ENCODE measurements around the gene PIGN. TPM values are rescaled to one million over a fixed set of nuclear protein-coding genes. Genes with fewer than 3 reads are reported as not detected.

PIGN gene
- total and polyA plus RNA-seq, 2 donors: 8.2 to 13.5 TPM

- H3K4me1 ChIP-seq (ENCODE audit: control insufficient read depth in 2 of 2, insufficient read depth in 2 of 2, low read length in 2 of 2): no peaks in the 10 kb centered on the region
- no peak overlapping the region for H3K27ac ChIP-seq (ENCODE audit: low read depth in 1 of 2, low read length in 1 of 2)
- H3K9me3 ChIP-seq (ENCODE audit: control insufficient read depth in 2 of 2, insufficient read depth in 1 of 2, low read length in 1 of 2): no peaks in the 10 kb centered on the region
- 100% methylated on average over 1 of the region's 1 CpG for WGBS
- H3K36me3 ChIP-seq (ENCODE audit: control insufficient read depth in 2 of 2, insufficient read depth in 2 of 2, low read length in 1 of 2): no peaks in the 10 kb centered on the region
- no peaks in the 10 kb centered on the region for H3K27me3 ChIP-seq (ENCODE audit: control insufficient read depth in 2 of 2, insufficient read depth in 1 of 2, low read length in 1 of 2)
- H3K4me3 ChIP-seq (ENCODE audit: low read length in 2 of 2): no peak overlapping the region
- DNase-seq (ENCODE audit: low read depth in 6 of 9, low spot score in 9 of 9): no peak
Measured at GRCh38 chr18:62109676-62110075, 77.2 kb downstream of the PIGN start.

DNA sequence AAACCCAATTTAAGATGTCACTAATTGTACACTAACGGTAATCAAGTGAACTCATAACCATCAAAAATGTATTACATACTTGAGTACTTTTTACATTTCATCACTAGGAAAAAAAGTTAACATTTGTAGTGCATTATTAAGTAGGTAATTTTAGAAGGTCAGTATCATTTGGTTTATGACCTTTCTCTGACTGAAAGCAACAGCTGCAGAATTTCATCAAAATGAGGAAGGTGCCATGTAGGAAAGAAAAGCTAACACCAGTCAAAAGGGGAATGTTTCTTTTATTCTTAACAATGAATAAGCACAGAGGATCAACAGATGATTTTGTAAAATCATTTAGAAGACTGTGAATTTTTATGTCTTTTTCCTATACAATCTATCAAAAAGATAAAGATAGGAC lies 79.0 kb downstream of the PIGN start:
- WGBS: 99% methylated on average over 1 of the region's 1 CpG
- no peaks in the 10 kb centered on the region for H3K36me3 ChIP-seq (ENCODE audit: control insufficient read depth in 2 of 2, insufficient read depth in 2 of 2, low read length in 1 of 2)
- no peaks in the 10 kb centered on the region for H3K9me3 ChIP-seq (ENCODE audit: control insufficient read depth in 2 of 2, insufficient read depth in 1 of 2, low read length in 1 of 2)
- no peak overlapping the region for H3K4me3 ChIP-seq (ENCODE audit: low read length in 2 of 2)
- no peak for DNase-seq (ENCODE audit: low read depth in 6 of 9, low spot score in 9 of 9)
- no peak overlapping the region for H3K27ac ChIP-seq (ENCODE audit: low read depth in 1 of 2, low read length in 1 of 2)
- H3K4me1 ChIP-seq (ENCODE audit: control insufficient read depth in 2 of 2, insufficient read depth in 2 of 2, low read length in 2 of 2): no peaks in the 10 kb centered on the region
- no peaks in the 10 kb centered on the region for H3K27me3 ChIP-seq (ENCODE audit: control insufficient read depth in 2 of 2, insufficient read depth in 1 of 2, low read length in 1 of 2)

DNA sequence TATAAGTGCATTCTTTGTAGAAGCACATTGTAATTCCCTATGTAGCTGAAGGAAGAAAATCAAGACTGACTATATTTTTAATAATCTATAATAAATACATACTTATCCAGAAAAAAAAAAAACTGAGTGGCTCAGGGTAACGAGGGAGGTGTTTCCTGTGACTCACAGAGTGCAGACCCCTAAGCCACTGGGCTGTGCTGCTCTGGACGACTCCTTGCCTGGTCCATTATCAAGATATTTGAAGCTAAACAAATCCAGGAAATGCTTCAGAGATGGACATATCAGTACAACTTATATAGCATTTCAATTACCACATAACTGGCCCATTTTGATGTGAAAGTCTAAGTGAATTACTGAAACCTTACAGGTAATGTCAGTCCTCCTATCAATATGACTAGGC lies 80.6 kb downstream of the PIGN start:
- H3K4me1 ChIP-seq (ENCODE audit: control insufficient read depth in 2 of 2, insufficient read depth in 2 of 2, low read length in 2 of 2): no peaks in the 10 kb centered on the region
- no peaks in the 10 kb centered on the region for H3K36me3 ChIP-seq (ENCODE audit: control insufficient read depth in 2 of 2, insufficient read depth in 2 of 2, low read length in 1 of 2)
- H3K27me3 ChIP-seq (ENCODE audit: control insufficient read depth in 2 of 2, insufficient read depth in 1 of 2, low read length in 1 of 2): no peaks in the 10 kb centered on the region
- 94% methylated on average over 2 of the region's 2 CpGs for WGBS
- H3K4me3 ChIP-seq (ENCODE audit: low read length in 2 of 2): no peak overlapping the region
- H3K9me3 ChIP-seq (ENCODE audit: control insufficient read depth in 2 of 2, insufficient read depth in 1 of 2, low read length in 1 of 2): no peaks in the 10 kb centered on the region
- DNase-seq (ENCODE audit: low read depth in 6 of 9, low spot score in 9 of 9): no peak
- no peak overlapping the region for H3K27ac ChIP-seq (ENCODE audit: low read depth in 1 of 2, low read length in 1 of 2)

DNA sequence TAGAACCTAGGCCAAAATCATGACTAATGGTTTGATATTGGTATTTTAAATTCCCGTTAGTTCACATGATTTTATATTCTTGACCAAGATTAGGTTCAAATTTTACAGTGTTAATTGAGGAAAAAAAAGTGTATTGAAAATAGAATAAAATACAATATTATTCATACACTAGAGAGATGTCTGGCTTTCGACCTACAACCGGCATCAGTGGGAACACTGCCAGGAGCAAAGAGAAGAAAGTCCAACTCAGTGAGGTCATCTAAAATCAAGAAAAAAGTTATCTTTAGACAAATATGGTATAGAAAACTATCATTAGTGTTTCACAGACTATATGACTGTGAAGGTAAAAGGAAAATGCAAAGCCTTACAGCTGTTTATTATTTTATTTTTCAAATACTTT lies 81.5 kb downstream of the PIGN start:
- Histone ChIP-seq H3K9me3 (ENCODE audit: control insufficient read depth in 2 of 2, insufficient read depth in 1 of 2, low read length in 1 of 2) (no peaks in the 10 kb centered on the region), H3K4me3 (ENCODE audit: low read length in 2 of 2) (no peak overlapping the region), H3K36me3 (ENCODE audit: control insufficient read depth in 2 of 2, insufficient read depth in 2 of 2, low read length in 1 of 2) (no peaks in the 10 kb centered on the region), H3K27me3 (ENCODE audit: control insufficient read depth in 2 of 2, insufficient read depth in 1 of 2, low read length in 1 of 2) (no peaks in the 10 kb centered on the region), H3K4me1 (ENCODE audit: control insufficient read depth in 2 of 2, insufficient read depth in 2 of 2, low read length in 2 of 2) (no peaks in the 10 kb centered on the region), H3K27ac (ENCODE audit: low read depth in 1 of 2, low read length in 1 of 2) (no peak overlapping the region)
- WGBS: 98% methylated on average over 3 of the region's 3 CpGs
- DNase-seq (ENCODE audit: low read depth in 6 of 9, low spot score in 9 of 9): no peak

DNA sequence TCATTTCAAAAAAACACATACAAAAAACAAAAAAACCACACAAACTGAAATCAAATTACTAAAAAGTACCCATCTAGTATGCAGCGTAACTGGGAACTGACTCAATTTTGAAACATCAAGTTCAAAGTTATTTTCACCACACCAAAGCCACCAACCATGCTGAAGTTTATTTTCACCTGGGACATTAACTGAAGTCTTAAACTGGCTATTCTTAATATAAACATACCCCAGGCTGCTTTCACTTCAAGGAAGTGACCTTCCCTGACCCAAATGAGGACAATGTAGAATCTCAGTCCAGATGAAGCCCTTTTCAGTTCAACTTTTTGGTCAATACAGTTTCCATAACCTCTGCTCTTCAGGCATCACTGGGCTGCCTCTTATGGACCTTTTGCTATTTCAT lies 84.6 kb downstream of the PIGN start:
- H3K4me3 ChIP-seq (ENCODE audit: low read length in 2 of 2): no peak overlapping the region
- WGBS: 36% methylated on average over 1 of the region's 1 CpG
- H3K9me3 ChIP-seq (ENCODE audit: control insufficient read depth in 2 of 2, insufficient read depth in 1 of 2, low read length in 1 of 2): no peaks in the 10 kb centered on the region
- peak in 1 of 9 donors; percentile 21 for DNase-seq (ENCODE audit: low read depth in 6 of 9, low spot score in 9 of 9)
- H3K36me3 ChIP-seq (ENCODE audit: control insufficient read depth in 2 of 2, insufficient read depth in 2 of 2, low read length in 1 of 2): no peaks in the 10 kb centered on the region
- H3K4me1 ChIP-seq (ENCODE audit: control insufficient read depth in 2 of 2, insufficient read depth in 2 of 2, low read length in 2 of 2): no peaks in the 10 kb centered on the region
- H3K27me3 ChIP-seq (ENCODE audit: control insufficient read depth in 2 of 2, insufficient read depth in 1 of 2, low read length in 1 of 2): no peaks in the 10 kb centered on the region
- no peak overlapping the region for H3K27ac ChIP-seq (ENCODE audit: low read depth in 1 of 2, low read length in 1 of 2)

GRCh38 chr18:62101321-62101721 lies 85.5 kb downstream of the PIGN start:
- no peaks in the 10 kb centered on the region for H3K4me1 ChIP-seq (ENCODE audit: control insufficient read depth in 2 of 2, insufficient read depth in 2 of 2, low read length in 2 of 2)
- no peak for DNase-seq (ENCODE audit: low read depth in 6 of 9, low spot score in 9 of 9)
- H3K27me3 ChIP-seq (ENCODE audit: control insufficient read depth in 2 of 2, insufficient read depth in 1 of 2, low read length in 1 of 2): no peaks in the 10 kb centered on the region
- H3K4me3 ChIP-seq (ENCODE audit: low read length in 2 of 2): no peak overlapping the region
- WGBS: 97% methylated on average over 1 of the region's 1 CpG
- no peaks in the 10 kb centered on the region for H3K36me3 ChIP-seq (ENCODE audit: control insufficient read depth in 2 of 2, insufficient read depth in 2 of 2, low read length in 1 of 2)
- no peaks in the 10 kb centered on the region for H3K9me3 ChIP-seq (ENCODE audit: control insufficient read depth in 2 of 2, insufficient read depth in 1 of 2, low read length in 1 of 2)
- no peak overlapping the region for H3K27ac ChIP-seq (ENCODE audit: low read depth in 1 of 2, low read length in 1 of 2)

- Histone ChIP-seq H3K9me3 (ENCODE audit: control insufficient read depth in 2 of 2, insufficient read depth in 1 of 2, low read length in 1 of 2) (no peaks in the 10 kb centered on the region), H3K27me3 (ENCODE audit: control insufficient read depth in 2 of 2, insufficient read depth in 1 of 2, low read length in 1 of 2) (no peaks in the 10 kb centered on the region), H3K4me3 (ENCODE audit: low read length in 2 of 2) (no peak overlapping the region), H3K36me3 (ENCODE audit: control insufficient read depth in 2 of 2, insufficient read depth in 2 of 2, low read length in 1 of 2) (no peaks in the 10 kb centered on the region), H3K4me1 (ENCODE audit: control insufficient read depth in 2 of 2, insufficient read depth in 2 of 2, low read length in 2 of 2) (no peaks in the 10 kb centered on the region), H3K27ac (ENCODE audit: low read depth in 1 of 2, low read length in 1 of 2) (no peak overlapping the region)
- DNase-seq (ENCODE audit: low read depth in 6 of 9, low spot score in 9 of 9): no peak
- WGBS: 96% methylated on average over 4 of the region's 4 CpGs
Measured at GRCh38 chr18:62098960-62099359, 87.9 kb downstream of the PIGN start.

DNA sequence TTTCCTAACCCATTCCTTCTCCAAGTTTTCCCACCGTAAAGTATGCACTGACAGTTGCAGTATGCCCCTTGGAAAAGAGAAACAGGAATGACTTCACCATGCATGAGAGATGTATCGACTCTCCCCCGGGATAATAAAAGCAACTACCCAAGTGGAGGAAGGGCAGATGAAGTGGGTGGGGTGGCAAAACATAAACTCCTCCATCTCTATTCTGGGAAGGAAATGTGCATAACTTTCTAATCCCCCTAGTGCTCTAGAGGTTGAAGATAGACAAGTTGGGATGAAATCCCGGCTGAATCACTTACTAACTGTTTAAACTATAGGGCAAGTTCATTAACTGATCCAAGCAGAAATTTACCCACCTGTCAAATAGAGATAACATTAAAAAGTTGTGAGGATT lies 89.2 kb downstream of the PIGN start:
- 97% methylated on average over 4 of the region's 4 CpGs for WGBS
- H3K9me3 ChIP-seq (ENCODE audit: control insufficient read depth in 2 of 2, insufficient read depth in 1 of 2, low read length in 1 of 2): no peaks in the 10 kb centered on the region
- DNase-seq (ENCODE audit: low read depth in 6 of 9, low spot score in 9 of 9): no peak
- H3K4me1 ChIP-seq (ENCODE audit: control insufficient read depth in 2 of 2, insufficient read depth in 2 of 2, low read length in 2 of 2): no peaks in the 10 kb centered on the region
- H3K36me3 ChIP-seq (ENCODE audit: control insufficient read depth in 2 of 2, insufficient read depth in 2 of 2, low read length in 1 of 2): no peaks in the 10 kb centered on the region
- H3K27me3 ChIP-seq (ENCODE audit: control insufficient read depth in 2 of 2, insufficient read depth in 1 of 2, low read length in 1 of 2): no peaks in the 10 kb centered on the region
- H3K27ac ChIP-seq (ENCODE audit: low read depth in 1 of 2, low read length in 1 of 2): no peak overlapping the region
- H3K4me3 ChIP-seq (ENCODE audit: low read length in 2 of 2): no peak overlapping the region

GRCh38 chr18:62091487-62092120 lies 95.3 kb downstream of the PIGN start:
- Histone ChIP-seq H3K36me3 (ENCODE audit: control insufficient read depth in 2 of 2, insufficient read depth in 2 of 2, low read length in 1 of 2) (peaks cover 3 to 4% of the 10 kb centered on the region in 2 donors), H3K27me3 (ENCODE audit: control insufficient read depth in 2 of 2, insufficient read depth in 1 of 2, low read length in 1 of 2) (no peaks in the 10 kb centered on the region), H3K9me3 (ENCODE audit: control insufficient read depth in 2 of 2, insufficient read depth in 1 of 2, low read length in 1 of 2) (no peaks in the 10 kb centered on the region), H3K4me3 (ENCODE audit: low read length in 2 of 2) (no peak overlapping the region), H3K4me1 (ENCODE audit: control insufficient read depth in 2 of 2, insufficient read depth in 2 of 2, low read length in 2 of 2) (no peaks in the 10 kb centered on the region), H3K27ac (ENCODE audit: low read depth in 1 of 2, low read length in 1 of 2) (no peak overlapping the region)
- WGBS: 97% methylated on average over 5 of the region's 5 CpGs
- no peak for DNase-seq (ENCODE audit: low read depth in 6 of 9, low spot score in 9 of 9)

DNA sequence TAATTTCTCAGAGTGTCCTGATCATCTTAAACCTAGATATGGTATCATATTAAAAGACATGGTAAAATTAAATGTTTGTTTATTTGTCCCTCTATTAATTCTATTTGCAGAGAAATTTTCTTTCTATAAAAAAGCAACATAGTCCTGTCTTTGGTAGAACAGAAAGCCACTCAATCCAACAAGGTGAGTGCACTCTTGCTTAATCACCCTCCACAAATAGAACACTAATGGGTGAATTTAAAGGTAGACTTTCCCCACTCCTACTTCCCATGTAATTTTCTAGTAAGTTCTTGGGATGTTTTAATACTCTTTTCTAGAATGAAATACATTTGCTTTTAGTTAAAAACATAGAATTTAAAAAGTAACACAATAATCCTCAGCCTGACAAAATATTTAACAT lies 97.7 kb downstream of the PIGN start:
- Histone ChIP-seq H3K27me3 (ENCODE audit: control insufficient read depth in 2 of 2, insufficient read depth in 1 of 2, low read length in 1 of 2) (no peaks in the 10 kb centered on the region), H3K9me3 (ENCODE audit: control insufficient read depth in 2 of 2, insufficient read depth in 1 of 2, low read length in 1 of 2) (no peaks in the 10 kb centered on the region), H3K36me3 (ENCODE audit: control insufficient read depth in 2 of 2, insufficient read depth in 2 of 2, low read length in 1 of 2) (peaks cover 3 to 5% of the 10 kb centered on the region in 2 donors), H3K27ac (ENCODE audit: low read depth in 1 of 2, low read length in 1 of 2) (no peak overlapping the region), H3K4me1 (ENCODE audit: control insufficient read depth in 2 of 2, insufficient read depth in 2 of 2, low read length in 2 of 2) (peaks cover 3 to 5% of the 10 kb centered on the region in 2 donors), H3K4me3 (ENCODE audit: low read length in 2 of 2) (no peak overlapping the region)
- DNase-seq (ENCODE audit: low read depth in 6 of 9, low spot score in 9 of 9): no peak

Data from thymus (tissue), 11 donors.